ENCODE data around the gene S100A4.

S100A4 gene

DNA sequence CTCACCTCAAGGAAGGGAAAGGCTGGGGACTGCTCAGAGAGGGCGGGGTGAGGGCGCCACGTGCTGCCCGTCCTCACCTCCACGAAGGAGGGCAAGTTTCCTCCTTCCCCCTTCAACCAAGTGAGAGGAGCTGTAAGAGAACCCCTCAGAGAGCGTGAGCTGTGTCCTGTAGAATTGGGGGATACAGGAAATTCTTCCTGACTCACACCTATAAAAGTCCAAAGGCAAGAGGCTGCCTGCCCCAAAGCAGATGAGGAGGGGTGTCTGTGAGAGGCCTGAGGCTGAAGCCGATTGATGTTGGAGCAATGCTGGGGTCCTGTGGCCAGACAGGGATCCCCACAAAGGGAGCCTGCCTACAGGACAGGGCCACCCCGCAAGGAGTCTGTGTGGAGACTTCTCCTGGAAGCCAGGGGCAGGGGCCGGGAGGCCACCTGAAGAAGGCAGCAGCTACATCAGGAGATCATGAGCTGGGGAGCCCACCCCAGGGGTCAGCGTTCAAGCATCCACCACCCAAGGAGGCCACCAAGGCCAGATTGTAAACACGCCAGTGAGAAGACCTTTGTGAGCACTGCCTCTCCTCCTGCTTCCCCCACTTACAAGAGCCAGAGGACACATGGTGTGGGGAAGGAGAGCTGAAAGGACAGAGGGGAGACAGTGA, 37.6 kb downstream of the S100A4 start:
- FAIRE-seq (no peak), DNase-seq (ENCODE audit: insufficient read length, low spot score) (no peak)
- TF ChIP-seq, protein P1, sequence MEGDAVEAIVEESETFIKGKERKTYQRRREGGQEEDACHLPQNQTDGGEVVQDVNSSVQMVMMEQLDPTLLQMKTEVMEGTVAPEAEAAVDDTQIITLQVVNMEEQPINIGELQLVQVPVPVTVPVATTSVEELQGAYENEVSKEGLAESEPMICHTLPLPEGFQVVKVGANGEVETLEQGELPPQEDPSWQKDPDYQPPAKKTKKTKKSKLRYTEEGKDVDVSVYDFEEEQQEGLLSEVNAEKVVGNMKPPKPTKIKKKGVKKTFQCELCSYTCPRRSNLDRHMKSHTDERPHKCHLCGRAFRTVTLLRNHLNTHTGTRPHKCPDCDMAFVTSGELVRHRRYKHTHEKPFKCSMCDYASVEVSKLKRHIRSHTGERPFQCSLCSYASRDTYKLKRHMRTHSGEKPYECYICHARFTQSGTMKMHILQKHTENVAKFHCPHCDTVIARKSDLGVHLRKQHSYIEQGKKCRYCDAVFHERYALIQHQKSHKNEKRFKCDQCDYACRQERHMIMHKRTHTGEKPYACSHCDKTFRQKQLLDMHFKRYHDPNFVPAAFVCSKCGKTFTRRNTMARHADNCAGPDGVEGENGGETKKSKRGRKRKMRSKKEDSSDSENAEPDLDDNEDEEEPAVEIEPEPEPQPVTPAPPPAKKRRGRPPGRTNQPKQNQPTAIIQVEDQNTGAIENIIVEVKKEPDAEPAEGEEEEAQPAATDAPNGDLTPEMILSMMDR (IDR thresholded peaks at IDR 0.05; ENCODE audit: insufficient read depth, missing control alignments) = no peak

DNA sequence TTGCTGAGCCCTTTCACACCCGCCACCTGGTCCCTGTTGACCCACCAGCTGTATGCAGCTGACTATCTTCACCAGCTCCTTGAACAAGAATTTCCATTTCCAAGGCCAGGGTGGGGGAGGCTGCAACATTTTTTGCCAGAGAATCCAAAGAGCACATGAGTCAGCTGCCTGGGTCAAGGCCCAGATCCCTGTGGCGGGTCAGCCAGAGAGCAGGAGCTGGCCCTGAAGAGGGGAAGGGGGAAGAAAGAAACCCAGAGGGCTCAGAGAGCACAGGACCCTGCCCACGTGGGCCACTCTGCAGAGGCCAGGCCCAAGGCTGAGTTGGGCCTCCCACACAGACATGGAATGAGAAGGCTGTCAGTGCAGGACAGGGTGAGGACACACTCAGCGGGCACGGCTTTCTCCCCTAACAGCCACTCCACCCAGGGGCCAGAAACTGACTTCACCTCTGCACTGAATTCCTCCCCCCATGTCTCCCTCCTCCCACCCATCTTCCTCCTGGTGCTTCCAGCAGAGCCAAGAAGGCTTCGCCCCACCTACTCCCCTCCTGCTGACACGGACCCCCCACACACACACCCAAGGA, 38.7 kb downstream of the S100A4 start:
- FAIRE-seq (no peak), DNase-seq (ENCODE audit: insufficient read length, low spot score) (no peak)
- TF ChIP-seq, protein P1 (IDR thresholded peaks at IDR 0.05; ENCODE audit: insufficient read depth, missing control alignments) = no peak

DNA sequence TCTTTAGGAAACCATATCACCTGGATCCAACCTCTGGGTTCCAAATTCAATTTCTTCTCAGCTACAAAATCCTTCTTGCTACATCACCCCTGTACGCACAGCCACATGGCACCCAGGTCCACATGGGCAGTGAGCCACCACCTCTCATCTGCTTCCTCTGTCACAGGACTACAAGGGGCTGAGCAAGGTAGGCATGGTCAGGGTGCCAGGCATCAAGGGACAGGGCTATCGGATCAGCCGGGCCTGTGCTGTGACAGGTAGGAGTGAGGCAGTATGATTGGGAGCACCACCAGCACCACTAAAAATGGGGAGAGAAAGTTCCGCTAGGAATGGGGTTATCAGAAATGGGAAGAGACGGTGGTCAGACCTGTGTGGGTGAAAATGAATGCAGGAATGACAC, 39.2 kb downstream of the S100A4 start:
- TF ChIP-seq, protein P1 (IDR thresholded peaks at IDR 0.05; ENCODE audit: insufficient read depth, missing control alignments) = no peak
- FAIRE-seq = no peak
- no peak for DNase-seq (ENCODE audit: insufficient read length, low spot score)

DNA sequence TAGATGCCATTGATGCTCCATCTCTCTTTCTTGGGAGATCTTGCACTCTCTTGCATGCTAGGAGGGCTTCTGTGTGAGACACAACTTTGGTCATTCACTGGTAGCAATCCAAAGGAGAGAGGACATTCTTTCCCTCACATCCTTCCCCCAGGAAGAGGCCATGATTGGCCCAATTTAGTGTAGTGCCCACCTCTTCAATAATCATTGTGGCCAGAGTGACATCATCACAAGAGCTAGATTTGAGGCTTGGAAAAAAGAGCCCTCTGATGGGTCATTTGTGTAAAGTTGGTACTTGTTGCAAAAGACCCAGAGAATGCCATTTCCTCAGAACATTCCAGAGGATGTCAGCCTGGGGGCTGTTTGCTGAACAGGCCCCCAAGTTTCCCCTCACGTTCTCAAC, 40.0 kb downstream of the S100A4 start:
- FAIRE-seq = no peak
- TF ChIP-seq, protein P1 (IDR thresholded peaks at IDR 0.05; ENCODE audit: insufficient read depth, missing control alignments) = no peak
- DNase-seq (ENCODE audit: insufficient read length, low spot score) = no peak

DNA sequence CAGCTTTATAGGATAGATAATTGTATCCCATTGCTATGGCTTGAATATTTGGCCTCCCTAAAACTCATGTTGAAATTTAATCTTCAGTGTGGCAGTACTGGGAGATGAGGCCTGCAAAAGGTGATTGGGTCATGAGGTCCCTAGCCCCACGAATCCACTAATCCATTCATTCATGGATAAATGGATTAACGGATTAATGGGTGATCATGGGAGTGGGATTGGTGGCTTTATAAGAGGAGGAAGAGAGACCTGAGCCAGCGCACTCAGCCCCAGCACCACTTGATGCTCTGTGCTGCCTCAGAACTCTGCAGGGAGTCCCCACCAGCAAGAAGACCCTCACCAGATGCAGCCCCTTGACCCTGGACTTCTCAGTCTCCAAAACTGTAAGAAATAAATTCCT, 41.8 kb downstream of the S100A4 start:
- TF ChIP-seq, protein P1 (IDR thresholded peaks at IDR 0.05; ENCODE audit: insufficient read depth, missing control alignments) = no peak
- FAIRE-seq (no peak), DNase-seq (ENCODE audit: insufficient read length, low spot score) (no peak)

DNA sequence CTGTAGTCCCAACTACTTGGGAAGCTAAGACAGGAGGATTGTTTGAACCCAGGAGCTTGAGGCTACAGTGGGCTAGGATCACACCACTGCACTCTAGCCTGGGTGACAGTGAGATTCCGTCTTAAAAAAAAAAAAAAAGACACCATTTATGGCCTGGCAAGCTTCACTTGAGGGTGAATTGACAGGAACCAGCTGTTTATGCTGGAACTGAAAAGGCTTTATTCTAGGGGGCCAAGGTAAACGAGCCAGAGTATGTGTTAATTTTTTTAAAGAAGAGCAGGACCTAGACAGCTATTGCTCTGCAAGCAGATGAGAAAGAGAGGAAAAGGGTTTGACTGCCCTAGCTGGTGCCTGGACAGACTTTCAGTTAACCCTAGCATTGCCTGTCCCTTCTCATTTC, 46.9 kb downstream of the S100A4 start:
- DNase-seq (ENCODE audit: insufficient read length, low spot score) (no peak), FAIRE-seq (no peak)
- TF ChIP-seq, protein P1 (IDR thresholded peaks at IDR 0.05; ENCODE audit: insufficient read depth, missing control alignments) = no peak

DNA sequence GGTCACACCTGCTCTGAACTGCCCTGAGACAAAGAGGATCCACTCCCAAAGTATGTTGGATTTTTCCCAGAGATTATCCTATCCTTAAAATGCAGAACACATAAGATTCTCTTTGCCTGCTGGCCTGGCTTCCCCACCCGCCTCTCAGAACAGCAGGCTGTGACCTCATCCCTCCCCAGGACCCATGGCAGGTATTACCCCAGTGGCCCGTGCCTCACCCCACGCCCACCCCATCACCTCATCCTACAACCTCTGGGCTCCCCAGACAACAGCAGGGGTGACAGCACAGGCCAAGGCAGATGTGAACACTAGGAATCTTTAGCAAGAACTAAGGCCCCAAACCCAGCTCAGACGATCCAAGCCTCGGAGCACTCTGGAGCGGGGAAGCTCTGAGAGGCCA, 50.1 kb downstream of the S100A4 start:
- DNase-seq (ENCODE audit: insufficient read length, low spot score) = no peak
- no peak for FAIRE-seq
- TF ChIP-seq, protein P1 (IDR thresholded peaks at IDR 0.05; ENCODE audit: insufficient read depth, missing control alignments) = no peak

Data from D721Med (cell line).